OCI-LY1 (cell line): ENCODE measurements around the gene MAP3K7CL.

Experiments used
- H2AFZ ChIP-seq: fragments of 200-600 bp; sonication (generic), shearing (Covaris generic); 2 replicates; pipeline ENCODE4 v1.6.0; 2014; ENCODE audit warnings: antibody characterized with exemption, mild to moderate bottlenecking, low read length
- H3F3A ChIP-seq: fragments of 200-600 bp; sonication (generic), shearing (Covaris generic); 2 replicates; pipeline ENCODE4 v1.6.0; 2014; ENCODE audit warnings: mild to moderate bottlenecking, antibody characterized with exemption, low read length, moderate library complexity; ENCODE audit not compliant: insufficient read depth
- H3K27ac ChIP-seq: fragments of 200-600 bp; sonication (generic); 2 replicates; pipeline ENCODE4 v1.5.1; 2014; ENCODE audit warnings: low read length, mixed run types, mild to moderate bottlenecking, low read depth; ENCODE audit not compliant: poor library complexity, severe bottlenecking
- H3K27me3 ChIP-seq: fragments of 200-600 bp; sonication (generic); 2 replicates; pipeline ENCODE4 v1.6.0; 2014; ENCODE audit warnings: antibody characterized with exemption, mild to moderate bottlenecking, low read length, moderate library complexity; ENCODE audit not compliant: insufficient read depth
- H3K36me3 ChIP-seq: fragments of 200-600 bp; sonication (generic); 2 replicates; pipeline ENCODE4 v1.6.1; 2014; ENCODE audit warnings: mild to moderate bottlenecking, antibody characterized with exemption, low read length, moderate library complexity, mixed read lengths; ENCODE audit not compliant: insufficient read depth
- H3K4me1 ChIP-seq: fragments of 200-600 bp; sonication (generic); 2 replicates; pipeline ENCODE4 v1.5.1; 2014; ENCODE audit warnings: mild to moderate bottlenecking, low read length, moderate library complexity; ENCODE audit not compliant: insufficient read depth, severe bottlenecking
- H3K4me2 ChIP-seq: fragments of 200-600 bp; sonication (generic), shearing (Covaris generic); 2 replicates; pipeline ENCODE4 v1.6.1; 2014; ENCODE audit warnings: low read length
- H3K4me3 ChIP-seq: fragments of 200-600 bp; sonication (generic); 2 replicates; pipeline ENCODE4 v1.5.1; 2014; ENCODE audit warnings: low read length, low read depth, mild to moderate bottlenecking, mixed read lengths; ENCODE audit not compliant: poor library complexity, severe bottlenecking
- H3K79me2 ChIP-seq: fragments of 200-600 bp; shearing (Covaris generic); 2 replicates; pipeline ENCODE4 v1.6.1; 2016; ENCODE audit warnings: mixed run types, low read length, mixed read lengths; ENCODE audit not compliant: insufficient read depth
- H3K9ac ChIP-seq: fragments of 200-600 bp; sonication (generic), shearing (Covaris generic); 2 replicates; pipeline ENCODE4 v1.6.1; 2014; ENCODE audit warnings: mild to moderate bottlenecking, low read length, mixed read lengths
- H3K9me2 ChIP-seq: fragments of 200-600 bp; sonication (generic), shearing (Covaris generic); 2 replicates; pipeline ENCODE4 v1.6.1; 2014; ENCODE audit warnings: low read depth, mild to moderate bottlenecking, low read length, mixed read lengths
- H3K9me3 ChIP-seq: fragments of 200-600 bp; shearing (Covaris generic); 2 replicates; pipeline ENCODE4 v1.6.1; 2014; ENCODE audit warnings: low read length, mixed read lengths
- H4K20me1 ChIP-seq: fragments of 200-600 bp; sonication (generic), shearing (Covaris generic); 2 replicates; pipeline ENCODE4 v1.6.0; 2016; ENCODE audit warnings: mild to moderate bottlenecking, low read length; ENCODE audit not compliant: insufficient read depth
- CTCF ChIP-seq: fragments of 200-600 bp; sonication (generic), shearing (Covaris generic); IDR thresholded peaks from 2 replicates; pipeline ENCODE4 v1.5.1; 2017; ENCODE audit warnings: mild to moderate bottlenecking, antibody characterized with exemption, low read length, moderate library complexity, mixed read lengths
- EZH2 ChIP-seq: fragments of 200-600 bp; sonication (generic), shearing (Covaris generic); IDR thresholded peaks from 2 replicates; pipeline ENCODE4 v1.8.0; 2017; ENCODE audit warnings: borderline replicate concordance, mixed run types, mild to moderate bottlenecking, antibody characterized with exemption, low read length, moderate library complexity, mixed read lengths

The MAP3K7CL gene

GRCh38 chr21:29152916-29153315, 22.5 kb downstream of the MAP3K7CL start:
- no peak for TF ChIP-seq EZH2
- TF ChIP-seq CTCF = no peak
- no peak overlapping the region for H3K9ac ChIP-seq
- H3K4me3 ChIP-seq = no peak overlapping the region
- H3F3A ChIP-seq = no peaks in the 10 kb centered on the region
- H4K20me1 ChIP-seq = no peaks in the 10 kb centered on the region
- no peak overlapping the region for H2AFZ ChIP-seq
- H3K27ac ChIP-seq = no peak overlapping the region
- H3K4me2 ChIP-seq = no peak overlapping the region
- no peaks in the 10 kb centered on the region for H3K9me2 ChIP-seq
- no peaks in the 10 kb centered on the region for H3K36me3 ChIP-seq
- no peaks in the 10 kb centered on the region for H3K27me3 ChIP-seq
- no peaks in the 10 kb centered on the region for H3K79me2 ChIP-seq
- no peaks in the 10 kb centered on the region for H3K4me1 ChIP-seq
- no peaks in the 10 kb centered on the region for H3K9me3 ChIP-seq

GRCh38 chr21:29154270-29154669, 23.8 kb downstream of the MAP3K7CL start:
- no peaks in the 10 kb centered on the region for H4K20me1 ChIP-seq
- H3K27ac ChIP-seq = no peak overlapping the region
- H3F3A ChIP-seq = no peaks in the 10 kb centered on the region
- H2AFZ ChIP-seq = no peak overlapping the region
- H3K9ac ChIP-seq = no peak overlapping the region
- no peaks in the 10 kb centered on the region for H3K36me3 ChIP-seq
- no peak overlapping the region for H3K4me3 ChIP-seq
- H3K4me1 ChIP-seq = no peaks in the 10 kb centered on the region
- H3K9me2 ChIP-seq = no peaks in the 10 kb centered on the region
- H3K9me3 ChIP-seq = no peaks in the 10 kb centered on the region
- no peak overlapping the region for H3K4me2 ChIP-seq
- H3K79me2 ChIP-seq = no peaks in the 10 kb centered on the region
- TF ChIP-seq EZH2 (no peak), CTCF (no peak)
- H3K27me3 ChIP-seq = no peaks in the 10 kb centered on the region

GRCh38 chr21:29155118-29155932, 24.9 kb downstream of the MAP3K7CL start:
- no peak overlapping the region for H3K4me2 ChIP-seq
- H3K27ac ChIP-seq = no peak overlapping the region
- H3K9ac ChIP-seq = no peak overlapping the region
- H3K4me1 ChIP-seq = no peaks in the 10 kb centered on the region
- no peaks in the 10 kb centered on the region for H3K27me3 ChIP-seq
- H3K36me3 ChIP-seq = peaks cover 4% of the 10 kb centered on the region; the same call in 1 of the 2 replicates
- H3F3A ChIP-seq = no peaks in the 10 kb centered on the region
- no peaks in the 10 kb centered on the region for H3K9me2 ChIP-seq
- no peaks in the 10 kb centered on the region for H3K79me2 ChIP-seq
- no peaks in the 10 kb centered on the region for H3K9me3 ChIP-seq
- H2AFZ ChIP-seq = no peak overlapping the region
- no peak for TF ChIP-seq EZH2
- TF ChIP-seq CTCF = no peak
- H4K20me1 ChIP-seq = no peaks in the 10 kb centered on the region
- H3K4me3 ChIP-seq = no peak overlapping the region
